Activated CD4-positive, alpha-beta T cell treated with anti-CD3 and anti-CD28 coated beads, Interleukin-2, amount 10 ng/mL, durations not matched to agents 7 days and 5 days (primary cell): ENCODE measurements around the gene PTPRN2. TPM values are rescaled to one million over a fixed set of nuclear protein-coding genes. Genes with fewer than 3 reads are reported as not detected.

Experiments used
- CTCF ChIA-PET: fragments of 350-600 bp; sonication (Branson Sonifier 250); formaldehyde crosslinking; loops from one replicate; lab custom pipeline; 2021; ENCODE audit warnings: antibody characterized with exemption; lab: Charles Lee
- POLR2A ChIA-PET: fragments of 350-600 bp; sonication (Branson Sonifier 250); formaldehyde crosslinking; loops from one replicate; lab custom pipeline; 2021; ENCODE audit warnings: antibody characterized with exemption; lab: Charles Lee
- DNase-seq: peaks from one replicate; pipeline ENCODE4 v3.0.0-alpha.2; 2020
- H3K27ac Mint-ChIP-seq: one replicate; pipeline ENCODE4 v1.8.0; 2021; ENCODE audit warnings: mild to moderate bottlenecking, moderate library complexity, mixed read lengths
- H3K27me3 Mint-ChIP-seq: one replicate; pipeline ENCODE4 v1.8.0; 2021; ENCODE audit warnings: mixed read lengths
- H3K36me3 Mint-ChIP-seq: one replicate; pipeline ENCODE4 v1.8.0; 2021; ENCODE audit warnings: low read depth, mixed read lengths
- H3K4me1 Mint-ChIP-seq: one replicate; pipeline ENCODE4 v1.8.0; 2021; ENCODE audit warnings: mixed read lengths
- H3K4me3 Mint-ChIP-seq: one replicate; pipeline ENCODE4 v1.8.0; 2021; ENCODE audit warnings: mild to moderate bottlenecking, moderate library complexity, mixed read lengths
- H3K9me3 Mint-ChIP-seq: one replicate; pipeline ENCODE4 v1.8.0; 2021; ENCODE audit warnings: mixed read lengths
- total RNA-seq, 2 experiments: library from RNA; stranded (reverse); gene quantifications; one replicate each; pipeline ENCODE4 v1.2.3, GENCODE V29; 2021

The PTPRN2 gene
- total RNA-seq, 2 experiments from 2014 or later: 2.6 to 2.7 TPM

DNA sequence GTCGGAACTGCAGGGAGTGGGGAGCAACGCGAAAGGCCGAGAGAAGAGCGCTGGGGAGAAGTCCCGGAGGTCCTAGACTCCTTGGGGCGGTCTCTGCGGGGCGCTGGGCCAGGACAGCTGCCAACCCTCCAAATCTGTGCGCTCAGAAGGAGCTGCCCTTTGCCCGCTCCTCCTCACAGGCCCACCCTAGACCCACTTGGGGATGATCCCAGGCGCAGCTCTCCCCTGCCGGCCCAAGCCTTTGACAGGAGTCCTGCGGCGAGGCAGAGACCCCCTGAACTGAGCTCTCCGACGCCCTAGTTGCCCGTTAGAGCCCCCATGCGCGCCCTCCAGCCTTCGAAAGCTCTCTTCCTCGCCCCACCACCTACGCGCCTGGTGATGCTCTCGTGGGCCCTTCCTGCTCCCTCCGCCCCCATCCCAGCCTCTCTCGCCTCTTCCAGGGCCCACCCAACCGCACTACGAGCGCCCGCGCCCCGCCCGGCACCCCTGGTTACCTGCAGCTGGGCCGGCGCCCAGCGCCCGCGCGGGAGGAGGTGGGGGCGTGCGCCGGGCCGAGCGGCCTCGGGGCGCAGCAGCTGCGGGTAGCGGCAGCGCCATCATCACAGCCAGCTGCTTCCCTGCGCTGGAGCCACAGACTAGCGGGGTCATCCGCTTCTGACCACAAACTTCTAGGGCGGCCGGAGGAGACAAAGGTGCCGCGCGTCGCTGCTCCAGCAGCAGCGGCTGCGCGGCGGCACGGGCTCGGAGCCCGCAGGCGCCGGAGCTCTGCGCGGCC is 897.4 kb downstream of the PTPRN2 start:
- no peaks in the 10 kb centered on the region for H3K9me3 Mint-ChIP-seq
- ChIA-PET POLR2A (interaction anchor here (0.5 kb wide), 1 partner anchor 84 kb away, joined by 3 read pairs; no protein-coding TSS in a partner anchor), CTCF (interaction anchor here (1.6 kb wide), 1 partner anchor 10 kb away, joined by 5 read pairs; no protein-coding TSS in a partner anchor)
- peak overlapping the region; percentile 36 for H3K27ac Mint-ChIP-seq
- peaks cover 16% of the 10 kb centered on the region for H3K4me1 Mint-ChIP-seq
- no peak for DNase-seq
- H3K27me3 Mint-ChIP-seq: peaks cover 56% of the 10 kb centered on the region
- peak overlapping the region; percentile 49 for H3K4me3 Mint-ChIP-seq
- no peaks in the 10 kb centered on the region for H3K36me3 Mint-ChIP-seq

DNA sequence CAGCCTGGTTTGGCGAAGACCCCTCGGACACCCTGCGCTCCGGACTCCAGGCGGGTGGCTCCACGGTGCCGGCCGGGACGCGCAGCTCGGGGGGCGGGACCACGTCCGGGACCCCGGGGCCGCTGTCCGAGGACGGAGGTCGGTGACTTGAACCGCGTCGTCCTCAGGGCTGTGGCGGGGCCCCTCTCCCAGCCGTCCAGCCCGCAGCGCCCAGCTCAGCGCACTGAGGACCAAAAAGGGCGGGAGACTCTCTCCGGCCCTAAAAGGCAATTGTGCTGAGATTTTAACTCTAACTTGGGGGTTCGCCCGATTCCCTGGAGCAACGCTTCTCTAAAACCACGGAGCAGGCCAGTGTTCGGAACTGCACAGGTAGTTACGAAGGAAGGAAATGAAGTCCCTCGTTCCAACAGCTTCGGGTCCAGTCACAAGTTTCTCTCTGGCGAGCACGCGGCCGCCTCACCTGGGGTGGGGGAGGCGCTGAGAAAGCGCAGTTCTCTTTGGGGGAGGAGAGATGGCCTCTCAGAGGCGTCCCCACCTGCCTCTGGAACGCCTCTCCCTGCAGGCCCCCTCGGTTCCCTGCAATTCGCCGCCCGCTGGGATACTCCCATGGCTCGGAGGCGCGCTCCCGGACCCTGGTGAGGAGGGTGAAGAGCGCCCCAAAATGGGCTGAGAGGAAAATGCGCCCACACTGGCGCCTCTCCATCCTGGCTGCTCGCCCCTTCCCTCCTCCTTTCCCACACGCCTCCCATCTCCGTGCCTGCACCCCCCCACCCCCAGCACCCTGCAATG is 898.2 kb downstream of the PTPRN2 start:
- Mint-ChIP-seq H3K4me1 (peaks cover 16% of the 10 kb centered on the region), H3K9me3 (no peaks in the 10 kb centered on the region), H3K27ac (no peak overlapping the region), H3K36me3 (no peaks in the 10 kb centered on the region), H3K4me3 (no peak overlapping the region), H3K27me3 (peaks cover 53% of the 10 kb centered on the region)
- no peak for DNase-seq
- CTCF ChIA-PET: interaction anchor here (1.6 kb wide), 1 partner anchor 9 kb away, joined by 5 read pairs; no protein-coding TSS in a partner anchor
- POLR2A ChIA-PET: interaction anchor here (0.5 kb wide), 1 partner anchor 83 kb away, joined by 3 read pairs; no protein-coding TSS in a partner anchor

DNA sequence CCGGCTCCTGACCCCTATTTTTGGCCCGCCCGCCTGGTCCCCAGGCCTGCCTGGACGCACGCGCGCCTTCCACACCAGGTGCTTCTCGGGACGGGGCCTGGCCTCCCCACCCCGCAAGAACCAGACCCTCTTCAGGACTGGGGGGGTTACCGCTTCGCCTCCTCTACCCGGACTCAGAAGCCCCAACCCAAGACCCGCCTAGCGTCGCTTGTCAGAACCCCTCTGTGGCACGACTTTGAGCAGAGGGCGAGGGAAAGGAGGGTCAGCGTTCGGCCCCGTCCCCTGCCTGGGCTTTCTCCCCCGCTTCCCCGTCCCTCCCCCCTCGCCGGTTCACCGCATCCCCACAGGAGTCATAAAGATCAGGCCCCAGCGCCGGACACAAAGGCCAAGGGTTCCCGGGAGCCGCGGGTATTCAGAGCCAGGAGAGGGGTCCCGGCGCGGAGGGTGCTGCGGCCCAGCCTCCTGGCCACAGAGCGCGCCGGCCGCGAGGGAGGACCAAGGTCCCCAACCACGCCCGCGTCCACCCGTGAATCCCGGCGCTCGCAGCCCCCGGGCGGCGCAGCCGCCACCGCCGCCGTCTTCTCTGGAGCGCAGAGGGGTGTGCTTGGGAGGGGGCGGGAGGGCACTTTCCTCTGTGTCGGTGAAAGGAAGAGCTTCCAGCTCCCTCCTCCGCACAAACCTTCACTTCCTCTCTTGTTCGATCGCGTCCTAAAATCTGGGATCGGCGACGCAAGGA is 898.9 kb downstream of the PTPRN2 start:
- no peak for DNase-seq
- no peak overlapping the region for H3K27ac Mint-ChIP-seq
- POLR2A ChIA-PET: no interaction called here
- no peak overlapping the region for H3K4me3 Mint-ChIP-seq
- CTCF ChIA-PET: interaction anchor here (1.6 kb wide), 1 partner anchor 8 kb away, joined by 5 read pairs; no protein-coding TSS in a partner anchor
- no peaks in the 10 kb centered on the region for H3K9me3 Mint-ChIP-seq
- no peaks in the 10 kb centered on the region for H3K36me3 Mint-ChIP-seq
- H3K27me3 Mint-ChIP-seq: peaks cover 52% of the 10 kb centered on the region
- peaks cover 15% of the 10 kb centered on the region for H3K4me1 Mint-ChIP-seq

DNA sequence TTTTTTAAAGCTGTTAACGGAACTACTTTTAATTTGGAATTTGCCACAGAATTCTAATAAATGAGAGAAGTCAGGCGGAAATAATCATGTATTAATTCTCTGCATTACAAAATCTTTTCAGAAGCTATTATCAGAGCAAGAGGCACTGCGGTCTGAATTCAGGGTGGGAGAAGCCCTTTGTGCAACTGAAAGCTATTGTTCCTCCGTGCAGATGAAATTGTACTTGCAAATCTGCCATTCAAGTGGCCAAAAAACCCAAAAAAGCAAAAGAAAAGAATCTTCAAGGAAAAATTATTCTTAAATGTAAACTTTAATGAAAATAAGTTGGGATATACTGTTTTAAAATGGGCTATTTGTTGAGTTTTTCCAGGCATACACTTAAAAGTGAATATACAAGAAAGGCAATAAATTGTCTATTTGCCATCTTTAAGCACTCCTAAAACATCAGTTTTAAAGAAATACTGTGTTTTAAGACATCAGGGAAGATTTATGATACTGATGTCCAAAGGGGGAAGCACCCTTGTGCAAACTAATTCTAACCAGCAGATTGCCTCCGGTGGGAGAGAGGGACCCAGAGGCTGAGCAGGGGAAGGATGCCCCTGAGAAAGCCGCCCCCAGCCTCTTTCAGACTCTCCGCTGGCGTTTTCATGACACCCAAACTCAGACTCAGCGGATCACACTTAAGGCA is 899.6 kb downstream of the PTPRN2 start:
- ChIA-PET POLR2A (no interaction called here), CTCF (no interaction called here)
- DNase-seq: no peak
- Mint-ChIP-seq H3K27me3 (peaks cover 59% of the 10 kb centered on the region), H3K4me1 (peaks cover 15% of the 10 kb centered on the region), H3K36me3 (no peaks in the 10 kb centered on the region), H3K27ac (no peak overlapping the region), H3K4me3 (no peak overlapping the region), H3K9me3 (no peaks in the 10 kb centered on the region)

DNA sequence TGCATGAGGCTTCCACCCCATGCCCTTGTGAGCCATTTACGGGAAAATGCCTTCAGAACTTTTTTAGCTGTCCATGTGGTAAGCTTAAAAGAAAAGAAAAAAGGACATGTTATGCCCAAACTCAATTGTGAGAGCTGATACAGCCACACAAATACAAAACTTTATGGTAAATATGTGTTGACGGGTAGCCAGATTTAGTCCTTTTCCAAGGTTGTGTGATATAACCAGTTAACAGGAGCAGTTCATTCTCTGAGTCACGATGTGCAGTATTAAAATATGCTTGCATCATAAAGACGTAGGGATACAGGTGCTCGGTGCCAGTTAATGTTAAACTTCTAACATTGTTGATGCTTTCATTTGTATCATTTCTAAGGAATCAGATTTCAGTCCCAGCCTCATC is 900.5 kb downstream of the PTPRN2 start:
- Mint-ChIP-seq H3K36me3 (no peaks in the 10 kb centered on the region), H3K27me3 (peaks cover 63% of the 10 kb centered on the region), H3K27ac (no peak overlapping the region), H3K4me1 (peaks cover 15% of the 10 kb centered on the region), H3K4me3 (no peak overlapping the region), H3K9me3 (no peaks in the 10 kb centered on the region)
- ChIA-PET CTCF (no interaction called here), POLR2A (no interaction called here)
- DNase-seq: no peak

DNA sequence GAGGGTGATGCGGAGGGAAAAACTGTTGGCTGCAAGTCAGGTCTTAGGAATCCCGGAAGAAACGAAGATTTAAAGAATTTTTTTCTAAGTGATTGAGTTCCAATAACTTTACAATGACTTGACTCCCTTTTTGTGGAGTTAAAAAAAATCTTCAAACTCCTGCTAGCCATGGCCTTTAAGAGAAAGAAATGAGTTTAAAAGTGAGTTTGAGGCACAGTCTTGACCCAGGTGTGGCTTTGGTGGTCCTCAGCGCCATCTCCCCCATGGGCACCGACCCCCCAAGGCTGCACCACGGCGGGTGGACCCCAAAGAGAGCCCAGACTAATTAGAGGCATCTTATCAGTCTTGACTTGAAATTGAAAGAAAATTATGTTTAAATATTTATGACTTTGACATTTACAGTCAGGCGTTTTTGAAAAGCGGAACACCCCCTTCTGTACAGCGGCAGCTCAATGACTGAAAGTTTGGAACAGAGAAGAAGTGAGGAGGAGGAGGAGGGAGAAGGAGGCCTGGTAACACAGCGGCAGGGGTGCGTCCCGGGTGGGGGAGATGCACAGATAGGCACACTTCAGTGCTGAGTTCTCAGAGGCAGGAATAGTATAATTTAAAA is 901.2 kb downstream of the PTPRN2 start:
- POLR2A ChIA-PET: no interaction called here
- DNase-seq: no peak
- H3K4me3 Mint-ChIP-seq: no peak overlapping the region
- H3K27ac Mint-ChIP-seq: no peak overlapping the region
- H3K9me3 Mint-ChIP-seq: no peaks in the 10 kb centered on the region
- peaks cover 66% of the 10 kb centered on the region for H3K27me3 Mint-ChIP-seq
- CTCF ChIA-PET: no interaction called here
- no peaks in the 10 kb centered on the region for H3K36me3 Mint-ChIP-seq
- peaks cover 14% of the 10 kb centered on the region for H3K4me1 Mint-ChIP-seq

DNA sequence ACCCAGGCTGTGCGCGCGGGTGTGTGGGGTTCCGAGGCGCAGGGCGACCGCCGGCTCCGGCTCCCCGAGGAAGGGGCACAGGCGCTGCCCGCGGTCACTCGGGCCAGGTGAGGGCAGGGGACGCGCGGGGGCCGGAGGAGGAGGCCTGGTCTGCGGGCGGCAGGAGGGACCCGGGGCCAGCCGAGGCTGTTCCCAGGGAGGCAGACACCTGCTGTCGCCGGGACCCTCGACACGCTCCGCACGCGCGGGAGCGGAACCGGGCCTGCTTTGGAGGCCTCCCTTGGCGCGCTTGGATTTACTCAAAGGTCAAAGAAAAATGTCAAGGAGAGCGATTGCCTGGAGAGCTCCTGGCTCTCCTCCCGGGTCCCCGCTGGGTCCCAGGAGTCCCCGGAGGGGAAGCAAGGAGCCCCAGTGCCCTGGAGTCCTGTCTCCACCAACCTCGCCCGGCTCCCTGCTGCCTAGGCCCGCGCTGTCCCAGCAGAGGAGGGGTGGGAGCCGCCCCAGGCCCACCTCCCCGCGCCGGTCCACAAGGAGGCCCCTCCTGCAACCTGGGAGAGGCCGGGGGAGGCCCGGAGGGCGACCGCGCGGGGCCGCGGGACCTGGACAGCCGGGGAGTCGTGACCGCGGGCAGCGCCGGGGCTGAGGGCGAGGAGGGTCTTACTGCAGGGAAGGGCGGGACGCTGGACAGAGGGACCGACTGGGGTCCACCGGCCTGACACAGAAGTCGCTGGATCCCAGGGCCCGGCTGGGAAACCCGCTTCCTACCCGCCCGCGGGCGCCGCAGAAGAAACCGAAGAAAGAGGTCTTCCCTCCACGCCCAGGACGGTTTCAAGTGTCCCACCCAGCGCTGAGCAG is 902.0 kb downstream of the PTPRN2 start:
- H3K36me3 Mint-ChIP-seq: no peaks in the 10 kb centered on the region
- ChIA-PET POLR2A (no interaction called here), CTCF (no interaction called here)
- H3K4me3 Mint-ChIP-seq: no peak overlapping the region
- no peak for DNase-seq
- H3K27me3 Mint-ChIP-seq: peaks cover 69% of the 10 kb centered on the region
- no peaks in the 10 kb centered on the region for H3K9me3 Mint-ChIP-seq
- H3K27ac Mint-ChIP-seq: no peak overlapping the region
- peaks cover 11% of the 10 kb centered on the region for H3K4me1 Mint-ChIP-seq

DNA sequence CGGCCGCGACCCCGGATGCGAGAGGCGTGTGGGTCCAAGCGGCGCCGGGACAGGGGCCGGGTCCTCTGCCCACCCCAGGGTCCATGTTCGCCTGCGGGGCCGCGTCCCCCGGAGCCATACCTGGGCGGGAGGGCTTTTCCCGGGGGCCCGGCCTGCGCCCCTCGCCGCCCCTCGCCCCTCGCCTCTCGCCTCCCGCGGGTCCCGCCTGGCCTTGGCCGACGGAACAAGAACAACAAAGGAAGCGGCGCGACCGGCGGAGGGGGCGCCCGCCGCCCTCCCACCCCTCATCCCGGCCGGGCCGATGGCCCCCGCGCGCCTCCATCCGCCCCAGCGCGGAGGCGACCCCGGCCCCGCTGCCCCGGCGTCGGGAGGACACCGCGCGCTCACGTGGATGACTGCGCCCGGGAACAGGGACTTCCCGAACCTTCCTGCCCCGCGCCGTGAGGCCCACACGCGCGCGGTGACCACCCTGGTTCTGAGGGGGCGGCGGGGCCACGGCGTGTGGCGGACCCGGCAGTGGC is 902.7 kb downstream of the PTPRN2 start:
- Mint-ChIP-seq H3K36me3 (no peaks in the 10 kb centered on the region), H3K4me3 (no peak overlapping the region), H3K27me3 (peaks cover 72% of the 10 kb centered on the region), H3K4me1 (peaks cover 9% of the 10 kb centered on the region), H3K27ac (no peak overlapping the region), H3K9me3 (no peaks in the 10 kb centered on the region)
- DNase-seq: no peak
- CTCF ChIA-PET: no interaction called here
- POLR2A ChIA-PET: no interaction called here

DNA sequence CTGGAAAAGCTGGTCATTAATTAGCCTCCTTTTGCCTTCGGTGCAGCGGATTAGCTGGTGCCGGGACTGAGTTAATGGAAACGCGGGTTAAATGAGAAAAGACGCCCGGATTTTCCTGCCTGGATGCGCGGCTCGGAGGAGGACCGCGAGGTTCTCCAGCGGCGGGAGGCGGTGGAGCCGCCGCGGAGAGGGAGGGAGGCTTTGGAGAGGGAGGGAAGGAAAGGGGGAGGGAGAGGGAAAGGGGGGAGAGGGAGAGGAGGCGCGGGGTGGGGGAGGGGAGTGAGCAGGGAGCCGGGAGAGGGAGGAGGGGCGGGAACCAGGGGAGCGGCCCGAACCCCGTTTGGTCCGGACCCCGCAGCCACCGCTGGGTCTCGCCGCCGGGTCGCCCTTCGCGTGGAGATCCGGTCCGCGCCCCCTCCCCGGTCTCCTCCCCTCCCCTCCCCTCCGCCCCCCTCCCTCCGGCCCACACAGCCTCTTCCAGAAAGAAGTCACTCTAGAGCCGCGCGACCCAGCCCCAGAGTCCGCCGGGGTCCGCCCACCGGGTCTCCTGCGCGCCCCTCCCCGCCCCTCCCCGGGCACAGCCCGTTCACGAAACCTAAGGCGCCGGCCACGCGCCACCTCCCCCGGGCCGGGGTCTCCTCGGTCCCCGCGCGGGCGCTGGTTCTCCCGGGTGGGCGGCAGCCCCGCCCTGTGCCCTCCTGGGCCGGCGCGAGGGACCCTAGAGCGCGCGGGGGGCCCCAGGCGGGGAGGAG is 903.3 kb downstream of the PTPRN2 start:
- H3K4me3 Mint-ChIP-seq: no peak overlapping the region
- ChIA-PET POLR2A (no interaction called here), CTCF (interaction anchor here (1.1 kb wide), 1 partner anchor 57 kb away, joined by 5 read pairs; no protein-coding TSS in a partner anchor)
- peak overlapping the region; percentile 32 for H3K27ac Mint-ChIP-seq
- DNase-seq: no peak
- peaks cover 74% of the 10 kb centered on the region for H3K27me3 Mint-ChIP-seq
- H3K9me3 Mint-ChIP-seq: no peaks in the 10 kb centered on the region
- H3K36me3 Mint-ChIP-seq: no peaks in the 10 kb centered on the region
- H3K4me1 Mint-ChIP-seq: peaks cover 6% of the 10 kb centered on the region

DNA sequence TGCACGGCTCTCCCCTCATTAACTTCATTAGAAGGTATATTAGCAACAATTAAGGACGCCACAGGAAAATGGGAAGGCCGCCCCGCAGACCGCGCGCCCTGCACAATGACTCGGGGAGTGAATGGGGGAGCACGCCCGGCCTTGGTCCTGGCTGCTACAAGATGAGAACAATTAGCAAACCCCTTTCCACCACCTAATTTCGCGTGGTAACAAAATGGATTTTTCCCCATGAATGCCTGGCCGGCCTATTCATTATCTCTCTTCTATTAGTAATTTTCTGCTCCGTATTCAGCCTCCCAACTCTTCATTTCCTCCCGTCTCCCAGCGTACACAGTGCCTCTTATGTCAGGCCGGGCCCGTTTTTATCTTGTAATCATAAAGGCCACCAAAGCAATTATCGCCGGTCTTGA is 903.9 kb downstream of the PTPRN2 start:
- no peak for DNase-seq
- no peaks in the 10 kb centered on the region for H3K36me3 Mint-ChIP-seq
- ChIA-PET CTCF (interaction anchor here (1.1 kb wide), 1 partner anchor 56 kb away, joined by 5 read pairs; no protein-coding TSS in a partner anchor), POLR2A (no interaction called here)
- peak overlapping the region; percentile 32 for H3K27ac Mint-ChIP-seq
- H3K4me1 Mint-ChIP-seq: peaks cover 6% of the 10 kb centered on the region
- H3K27me3 Mint-ChIP-seq: peaks cover 79% of the 10 kb centered on the region
- H3K9me3 Mint-ChIP-seq: no peaks in the 10 kb centered on the region
- H3K4me3 Mint-ChIP-seq: no peak overlapping the region
